ENCODE data around the gene BRPF3. TPM values are rescaled to one million over a fixed set of nuclear protein-coding genes. Genes with fewer than 3 reads are reported as not detected.

Gene BRPF3
- total RNA-seq, 1 donor from 2014 or later: 36.2 TPM

- peaks cover 16% of the 10 kb centered on the region for H3K36me3 Mint-ChIP-seq (ENCODE audit: unreplicated experiment)
- H3K9me3 Mint-ChIP-seq (ENCODE audit: unreplicated experiment): no peaks in the 10 kb centered on the region
- no peak overlapping the region for H3K27ac Mint-ChIP-seq (ENCODE audit: unreplicated experiment)
- no peak overlapping the region for H3K4me3 Mint-ChIP-seq (ENCODE audit: unreplicated experiment)
- no peaks in the 10 kb centered on the region for H3K4me1 Mint-ChIP-seq (ENCODE audit: unreplicated experiment)
- no peak for TF ChIP-seq CTCF (IDR thresholded peaks at IDR 0.05)
- DNase-seq (ENCODE audit: extremely low spot score, unreplicated experiment): no peak
- H3K27me3 Mint-ChIP-seq (ENCODE audit: unreplicated experiment): no peaks in the 10 kb centered on the region
Observed at GRCh38 chr6:36235862-36236261, 39.3 kb downstream of the BRPF3 start.

GRCh38 chr6:36239774-36240173 is 43.2 kb downstream of the BRPF3 start:
- H3K36me3 Mint-ChIP-seq (ENCODE audit: unreplicated experiment): peaks cover 2% of the 10 kb centered on the region
- no peak overlapping the region for H3K27ac Mint-ChIP-seq (ENCODE audit: unreplicated experiment)
- H3K9me3 Mint-ChIP-seq (ENCODE audit: unreplicated experiment): no peaks in the 10 kb centered on the region
- no peak for DNase-seq (ENCODE audit: extremely low spot score, unreplicated experiment)
- H3K4me1 Mint-ChIP-seq (ENCODE audit: unreplicated experiment): no peaks in the 10 kb centered on the region
- no peak for TF ChIP-seq CTCF (IDR thresholded peaks at IDR 0.05)
- H3K27me3 Mint-ChIP-seq (ENCODE audit: unreplicated experiment): peaks cover 3% of the 10 kb centered on the region
- H3K4me3 Mint-ChIP-seq (ENCODE audit: unreplicated experiment): no peak overlapping the region

GRCh38 chr6:36241728-36242127 is 45.2 kb downstream of the BRPF3 start:
- H3K27me3 Mint-ChIP-seq (ENCODE audit: unreplicated experiment): peaks cover 3% of the 10 kb centered on the region
- no peak overlapping the region for H3K27ac Mint-ChIP-seq (ENCODE audit: unreplicated experiment)
- H3K4me3 Mint-ChIP-seq (ENCODE audit: unreplicated experiment): no peak overlapping the region
- no peaks in the 10 kb centered on the region for H3K9me3 Mint-ChIP-seq (ENCODE audit: unreplicated experiment)
- no peaks in the 10 kb centered on the region for H3K4me1 Mint-ChIP-seq (ENCODE audit: unreplicated experiment)
- no peaks in the 10 kb centered on the region for H3K36me3 Mint-ChIP-seq (ENCODE audit: unreplicated experiment)
- TF ChIP-seq CTCF (IDR thresholded peaks at IDR 0.05): no peak
- DNase-seq (ENCODE audit: extremely low spot score, unreplicated experiment): no peak

- no peak for DNase-seq (ENCODE audit: extremely low spot score, unreplicated experiment)
- H3K27ac Mint-ChIP-seq (ENCODE audit: unreplicated experiment): no peak overlapping the region
- H3K4me3 Mint-ChIP-seq (ENCODE audit: unreplicated experiment): no peak overlapping the region
Observed at GRCh38 chr6:36242161-36242560, 45.6 kb downstream of the BRPF3 start.

GRCh38 chr6:36242626-36243025 is 46.1 kb downstream of the BRPF3 start:
- peaks cover 3% of the 10 kb centered on the region for H3K27me3 Mint-ChIP-seq (ENCODE audit: unreplicated experiment)

More at GRCh38 chr6:36242161-36242560, 45.6 kb downstream of the BRPF3 start:
- H3K4me1 Mint-ChIP-seq (ENCODE audit: unreplicated experiment): no peaks in the 10 kb centered on the region
- no peaks in the 10 kb centered on the region for H3K36me3 Mint-ChIP-seq (ENCODE audit: unreplicated experiment)
- no peak for TF ChIP-seq CTCF (IDR thresholded peaks at IDR 0.05)
- peaks cover 3% of the 10 kb centered on the region for H3K27me3 Mint-ChIP-seq (ENCODE audit: unreplicated experiment)
- no peaks in the 10 kb centered on the region for H3K9me3 Mint-ChIP-seq (ENCODE audit: unreplicated experiment)

More at GRCh38 chr6:36242626-36243025, 46.1 kb downstream of the BRPF3 start:
- H3K9me3 Mint-ChIP-seq (ENCODE audit: unreplicated experiment): no peaks in the 10 kb centered on the region
- H3K4me1 Mint-ChIP-seq (ENCODE audit: unreplicated experiment): no peaks in the 10 kb centered on the region
- no peak overlapping the region for H3K27ac Mint-ChIP-seq (ENCODE audit: unreplicated experiment)
- DNase-seq (ENCODE audit: extremely low spot score, unreplicated experiment): no peak
- H3K4me3 Mint-ChIP-seq (ENCODE audit: unreplicated experiment): no peak overlapping the region
- H3K36me3 Mint-ChIP-seq (ENCODE audit: unreplicated experiment): no peaks in the 10 kb centered on the region
- TF ChIP-seq CTCF (IDR thresholded peaks at IDR 0.05): no peak

All from osteocyte (in vitro differentiated cells).